ENCODE data around the gene TRIM33.
"Not testable (repeated sequence)": the region's sequence is repeated elsewhere in the genome, so short reads cannot be mapped to it uniquely, and the experiment has no call there.

Gene TRIM33

DNA sequence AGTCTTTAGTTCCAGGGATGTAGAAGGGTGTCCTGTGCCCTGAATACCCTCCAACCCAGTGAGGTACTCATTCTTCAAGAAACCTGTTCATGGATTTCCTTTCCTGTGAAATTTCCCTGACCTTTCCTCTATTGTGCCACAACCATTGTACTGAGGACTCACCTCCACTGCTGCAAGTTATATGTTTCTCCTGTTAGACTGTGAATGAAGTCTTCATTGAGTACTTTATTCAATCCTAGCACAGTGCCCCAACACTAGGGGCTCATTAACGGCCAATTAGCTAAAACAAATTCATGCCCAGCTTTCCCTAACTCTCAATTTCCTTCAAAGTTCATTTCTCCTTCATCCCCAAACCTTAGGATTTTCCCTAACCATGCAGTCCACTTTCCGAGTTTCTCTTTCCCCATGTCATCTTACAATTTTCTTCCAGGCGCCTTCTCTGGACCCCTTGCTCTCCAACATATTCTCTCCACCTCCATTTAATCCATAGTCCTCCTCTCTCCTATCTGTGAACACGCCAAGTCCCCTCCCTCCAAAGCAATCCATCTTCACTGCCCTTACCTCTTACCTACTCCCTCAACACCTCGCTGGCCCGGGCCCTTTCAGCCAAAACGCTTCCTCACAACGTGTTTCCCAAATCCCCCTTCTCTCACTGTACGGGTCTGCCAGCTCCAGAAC is 1.3 kb downstream of the TRIM33 start:
- no peak for DNase-seq

DNA sequence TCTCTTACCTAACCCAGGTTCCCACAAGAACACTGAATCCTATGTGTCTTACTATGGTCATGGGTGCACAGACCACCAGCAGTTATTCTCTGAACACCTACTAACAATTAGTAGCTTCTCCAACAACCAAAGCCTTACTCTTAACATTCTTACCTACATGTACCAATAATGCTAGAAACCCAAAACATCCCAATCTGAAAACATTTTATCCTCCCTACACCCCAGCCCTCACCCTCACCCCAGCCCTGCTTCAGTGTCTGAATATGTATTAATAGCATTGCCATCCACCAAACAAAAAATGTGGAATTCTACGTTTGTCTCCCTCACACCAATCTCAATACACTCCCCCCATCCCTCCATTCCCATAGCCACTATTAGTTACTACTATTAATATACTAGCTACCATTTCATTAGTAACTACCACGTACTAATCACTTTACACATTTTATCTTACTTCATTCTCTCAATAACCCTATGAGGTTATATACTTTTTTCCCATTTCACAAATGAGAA is 2.6 kb downstream of the TRIM33 start:
- no peak for DNase-seq

DNA sequence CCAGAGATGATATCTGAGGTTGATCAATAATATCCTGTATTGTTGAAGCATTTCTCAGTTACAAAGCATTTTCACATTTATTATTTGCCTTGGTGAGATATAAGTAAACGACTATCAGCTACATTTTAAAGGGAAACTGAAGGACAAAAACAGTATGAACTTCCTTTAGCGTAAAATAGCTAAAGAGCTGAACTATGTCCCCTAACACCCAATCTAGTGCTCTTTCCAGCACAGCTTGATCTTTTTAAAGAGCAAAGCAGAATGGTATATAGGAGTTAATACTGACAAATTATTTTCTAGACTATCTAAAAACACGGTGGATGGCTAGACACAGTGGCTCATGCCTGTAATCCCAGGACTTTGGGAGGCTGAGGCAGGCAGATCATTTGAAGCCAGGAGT is 3.5 kb downstream of the TRIM33 start:
- DNase-seq, result no peak

DNA sequence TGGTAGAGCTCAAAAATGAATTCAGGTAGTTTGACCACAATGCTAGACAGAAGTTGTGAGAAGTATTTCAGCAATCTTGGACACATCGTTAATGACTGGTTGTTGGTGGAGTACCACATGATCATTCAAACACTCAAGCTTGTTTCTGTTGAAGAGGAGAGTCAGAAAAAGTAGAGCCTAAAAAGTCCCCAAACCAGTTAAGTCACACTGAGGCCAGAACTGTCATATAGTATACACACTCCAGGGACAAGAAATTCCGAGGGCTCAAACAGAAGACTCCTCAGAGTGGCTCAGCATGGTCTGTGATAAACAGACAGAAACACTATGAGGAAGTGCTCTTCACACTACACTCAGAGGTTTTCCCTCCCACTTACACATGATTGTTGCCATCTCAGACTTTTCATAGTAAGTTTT is 5.8 kb downstream of the TRIM33 start:
- DNase-seq, result no peak

DNA sequence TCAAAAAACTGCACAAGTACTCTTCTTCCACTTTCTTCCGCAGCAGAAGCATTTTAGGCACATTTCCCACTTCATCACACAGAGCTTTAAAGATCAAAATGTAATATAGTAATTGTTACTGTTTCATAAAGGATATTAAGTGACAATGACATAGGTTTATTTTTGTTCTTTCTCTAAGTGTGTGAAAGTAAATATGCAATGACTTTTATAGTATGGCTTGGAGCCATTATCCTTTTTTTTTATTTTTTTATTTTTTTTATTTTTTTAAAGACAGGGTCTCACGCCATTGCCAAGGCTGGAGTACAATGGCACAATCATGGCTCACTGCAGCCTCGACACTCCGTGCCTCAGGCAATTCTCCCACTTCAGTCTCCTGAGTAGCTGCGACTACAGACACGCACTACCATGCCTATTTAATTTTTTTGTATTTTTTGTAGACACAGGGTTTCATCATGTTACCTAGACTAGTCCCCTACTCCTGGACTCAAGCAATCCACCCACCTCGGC is 7.0 kb downstream of the TRIM33 start:
- no peak for DNase-seq

DNA sequence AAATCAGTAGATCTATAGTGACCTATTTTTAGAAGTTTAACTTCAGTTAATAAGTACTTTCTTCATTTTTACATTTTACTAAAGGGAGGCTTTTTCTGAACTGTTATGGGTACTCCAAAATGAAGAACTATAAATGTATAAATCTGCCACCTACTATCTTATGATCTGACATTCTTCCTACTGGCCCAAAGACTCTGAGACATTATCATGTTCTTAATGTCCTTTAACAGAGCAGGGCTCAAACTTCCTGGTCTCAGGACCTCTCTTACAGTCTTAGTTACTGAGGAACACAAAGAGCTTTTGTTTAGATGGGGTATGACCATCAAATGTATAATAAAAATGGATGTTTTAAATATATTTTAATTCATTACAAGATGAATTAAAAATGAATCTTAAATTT is 8.9 kb downstream of the TRIM33 start:
- DNase-seq, result no peak

DNA sequence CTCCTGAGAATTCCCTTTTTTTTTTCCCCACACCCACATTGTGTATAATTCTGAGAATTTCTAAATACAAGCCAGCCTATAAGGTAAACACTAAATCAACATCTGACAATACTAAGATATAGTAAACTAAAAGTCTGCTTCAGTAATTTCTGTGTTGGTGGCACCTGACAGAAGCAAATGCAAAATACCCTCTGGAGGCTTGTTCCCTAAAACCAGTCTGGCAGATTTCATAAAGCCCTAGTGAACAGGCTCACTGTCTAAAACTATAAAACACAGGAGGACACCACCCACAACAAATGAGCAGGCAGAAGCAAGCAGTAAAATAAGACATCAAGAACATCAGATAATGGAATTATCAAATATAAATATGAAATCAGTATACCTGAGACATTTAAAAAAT is 11.5 kb downstream of the TRIM33 start:
- no peak for DNase-seq

DNA sequence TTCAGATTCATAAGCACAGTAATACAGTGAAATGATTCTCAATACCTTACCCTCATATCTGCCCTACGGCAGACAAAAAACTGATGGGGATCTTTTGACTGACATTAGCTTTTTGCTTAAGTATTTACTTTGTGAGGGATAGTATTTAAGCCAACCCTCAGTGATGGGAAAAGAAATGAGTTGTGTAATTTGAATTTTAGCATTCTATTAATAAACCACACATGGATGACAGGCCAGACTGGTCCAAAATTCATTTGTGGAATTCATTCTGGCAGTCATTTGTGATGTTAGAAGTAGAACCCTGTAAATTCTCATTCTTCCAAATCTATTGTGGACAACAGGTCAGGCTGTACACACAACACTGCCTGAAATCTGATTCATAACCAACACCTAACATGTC is 14.9 kb downstream of the TRIM33 start:
- no peak for DNase-seq

DNA sequence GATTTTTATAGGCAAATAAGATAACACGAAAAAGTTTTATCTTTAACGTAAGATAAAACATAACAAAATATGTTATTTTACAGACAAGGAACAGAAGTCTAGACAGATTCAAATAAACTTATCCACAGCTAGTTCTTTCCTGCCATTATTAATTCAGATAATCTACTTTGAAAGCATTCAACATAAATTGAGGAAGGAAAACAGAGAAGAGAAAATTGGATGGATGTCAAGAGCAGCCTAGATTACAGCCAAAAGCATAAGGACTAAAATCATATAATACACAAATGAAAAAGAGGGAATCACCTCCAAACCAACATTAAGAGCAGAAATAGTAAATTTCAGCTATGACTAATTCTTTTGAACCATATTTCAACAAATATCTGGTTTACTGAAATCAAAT is 15.5 kb downstream of the TRIM33 start:
- no peak for DNase-seq

DNA sequence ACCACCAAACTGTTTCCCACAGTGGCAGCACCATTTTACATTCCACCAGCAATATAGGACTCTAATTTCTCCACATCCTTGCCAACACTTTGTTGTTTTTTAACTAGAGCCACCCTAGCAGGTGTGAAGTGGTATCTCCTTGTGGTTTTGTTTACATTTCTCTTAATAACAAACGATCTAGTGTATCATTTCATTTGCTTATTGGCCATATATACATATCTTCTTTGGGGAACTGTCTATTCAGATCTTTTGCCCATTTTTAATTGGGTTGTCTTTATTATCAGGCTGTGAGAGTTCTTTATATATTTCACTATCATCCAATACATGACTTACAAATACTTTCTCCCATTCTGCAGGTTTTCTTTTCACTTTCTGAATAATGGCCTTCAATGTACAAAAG is 18.0 kb downstream of the TRIM33 start:
- DNase-seq, result no peak

DNA sequence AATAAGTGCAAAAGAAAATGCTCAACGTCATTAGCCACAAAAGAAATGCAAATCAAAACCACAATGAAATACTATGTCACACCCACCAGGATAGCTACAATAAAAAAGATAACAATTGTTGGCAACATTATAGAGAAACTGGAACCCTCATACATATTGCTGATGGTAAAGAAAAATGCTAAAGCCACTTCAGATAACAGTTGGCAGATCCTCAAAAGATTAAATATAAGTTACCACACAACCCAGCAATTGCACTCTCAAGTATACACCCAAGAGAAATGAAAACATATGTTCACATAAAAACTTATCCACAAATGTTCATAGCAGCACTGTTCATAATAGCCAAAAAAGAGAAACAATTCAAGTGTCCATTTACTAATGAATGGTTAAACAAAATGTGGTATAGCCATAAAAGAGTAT is 20.7 kb downstream of the TRIM33 start:
- DNase-seq, result peak; percentile 9

DNA sequence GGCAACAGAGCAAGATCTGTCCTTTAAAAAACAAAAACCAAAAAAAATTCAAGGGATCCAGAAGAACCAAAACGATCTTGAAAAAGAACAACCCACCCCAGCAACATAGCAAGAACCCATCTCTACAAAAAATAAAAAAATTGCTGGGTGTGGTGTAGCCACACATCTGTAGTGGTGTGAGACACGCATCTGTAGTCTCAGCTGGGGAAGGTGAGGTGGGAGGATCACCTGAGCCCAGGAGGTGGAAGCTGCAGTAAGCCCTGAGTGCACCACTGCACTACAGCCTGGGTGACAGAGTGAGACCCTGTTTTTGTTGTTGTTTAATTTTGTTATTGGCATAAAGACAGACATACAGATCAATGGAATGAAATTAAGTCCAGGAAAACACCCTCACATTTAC is 22.3 kb downstream of the TRIM33 start:
- DNase-seq, result no peak

DNA sequence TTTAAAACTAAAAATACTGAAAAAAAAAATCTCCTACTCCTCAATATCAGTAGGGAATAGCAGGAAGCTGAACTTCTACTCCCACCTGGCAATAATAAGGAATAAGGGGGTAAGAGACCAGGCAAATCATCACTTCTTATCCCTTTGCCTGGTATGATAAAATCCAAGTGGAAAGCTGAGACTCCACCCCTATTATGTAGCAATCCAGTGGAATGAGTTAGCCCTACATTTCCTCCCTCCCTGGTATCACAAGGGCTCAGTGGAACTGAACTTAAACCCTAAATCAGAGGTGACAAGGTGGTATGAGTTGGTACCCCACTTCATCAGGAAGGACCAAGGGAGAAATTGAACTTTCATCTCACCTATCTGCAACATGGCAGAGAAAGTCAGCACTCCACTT is 25.7 kb downstream of the TRIM33 start:
- DNase-seq, result no peak

DNA sequence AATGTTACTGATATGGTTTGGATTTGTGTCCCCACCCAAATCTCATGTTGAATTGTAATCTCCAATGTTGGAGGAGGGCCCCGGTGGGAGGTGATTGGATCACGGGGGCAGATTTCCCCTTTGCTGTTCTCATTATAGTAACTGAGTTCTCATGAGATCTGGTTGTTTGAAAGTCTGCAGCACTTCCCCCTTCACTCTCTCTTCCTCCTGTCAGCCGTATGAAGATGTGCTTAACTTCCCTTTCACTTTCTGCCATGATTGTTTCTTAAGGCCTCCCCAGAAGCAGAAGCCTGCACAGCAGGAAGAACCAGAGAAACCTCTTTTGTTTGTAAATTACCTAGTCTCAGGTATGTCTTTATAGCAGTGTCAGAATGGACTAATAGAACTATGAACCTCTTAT is 28.4 kb downstream of the TRIM33 start:
- DNase-seq, result no peak

DNA sequence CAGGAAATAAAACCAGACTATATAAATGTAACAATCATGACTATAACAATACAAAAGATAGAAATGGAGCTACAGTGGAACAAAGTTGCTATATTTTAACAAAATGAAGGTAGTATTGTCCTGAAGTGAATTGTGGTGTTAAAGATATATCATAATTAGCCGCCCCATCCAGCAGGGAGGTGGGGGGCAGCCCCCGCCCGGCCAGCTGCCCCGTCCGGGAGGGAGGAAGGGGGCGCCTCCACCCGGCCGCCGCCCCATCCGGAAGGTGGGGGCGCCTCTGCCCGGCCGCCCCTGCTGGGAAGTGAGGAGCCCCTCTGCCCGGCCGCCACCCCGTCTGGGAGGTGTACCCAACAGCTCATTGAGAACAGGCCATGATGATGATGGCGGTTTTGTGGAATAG is 31.4 kb downstream of the TRIM33 start:
- not testable (repeated sequence) for DNase-seq

DNA sequence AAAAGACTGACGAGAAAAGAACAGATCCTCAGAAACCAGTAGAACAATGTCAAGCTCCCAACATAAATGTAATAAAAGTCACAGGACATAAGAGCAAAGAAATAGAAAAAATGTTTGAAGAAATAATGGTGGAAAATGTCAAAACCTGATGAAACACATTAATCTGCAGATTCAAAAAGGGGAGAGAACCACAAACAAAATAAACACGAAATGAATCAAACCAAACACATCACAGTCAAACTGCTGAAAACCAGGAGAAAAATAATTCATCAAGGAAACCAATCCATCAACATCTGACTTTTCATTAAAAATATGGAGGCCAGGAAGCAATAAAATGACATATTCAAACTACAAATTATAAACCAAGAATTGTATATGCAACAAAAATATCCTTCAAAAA is 31.9 kb downstream of the TRIM33 start:
- no peak for DNase-seq

DNA sequence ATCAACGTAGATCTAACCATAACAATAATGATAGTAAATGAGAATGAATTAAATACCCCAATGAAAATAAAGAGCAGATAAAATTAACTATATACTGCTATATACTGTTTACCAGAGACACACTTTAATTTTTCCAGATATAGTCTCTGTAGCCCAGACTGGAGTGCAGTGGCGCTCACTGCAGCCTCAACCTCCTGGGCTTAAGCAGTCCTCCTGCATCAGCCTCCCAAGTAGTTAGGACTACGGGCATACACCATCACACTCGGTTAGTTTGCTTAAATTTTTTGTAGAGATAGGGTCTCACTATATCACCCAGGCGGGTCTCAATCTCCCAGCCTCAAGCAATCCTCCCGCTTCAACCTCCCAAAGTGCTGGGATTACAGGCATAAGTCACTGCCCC is 37.2 kb downstream of the TRIM33 start:
- DNase-seq, result no peak

DNA sequence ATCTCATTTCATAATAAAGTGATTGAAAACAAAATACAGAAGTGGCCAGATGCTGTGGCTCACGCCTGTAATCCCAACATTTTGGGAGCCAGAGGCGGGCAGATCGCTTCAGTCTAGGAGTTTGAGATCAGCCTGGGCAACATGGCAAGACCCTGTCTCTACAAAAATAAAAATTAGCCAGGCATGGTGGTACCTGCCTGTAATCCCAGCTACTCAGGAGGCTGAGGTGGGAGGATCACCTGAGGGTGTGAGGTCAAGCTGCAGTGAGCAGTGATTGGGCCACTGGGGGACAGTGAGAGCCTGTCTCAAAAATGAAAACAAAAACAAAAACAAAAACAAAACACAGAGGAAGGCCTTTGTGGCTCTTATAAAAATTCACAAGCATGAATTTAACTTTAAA is 38.6 kb downstream of the TRIM33 start:
- DNase-seq, result no peak

DNA sequence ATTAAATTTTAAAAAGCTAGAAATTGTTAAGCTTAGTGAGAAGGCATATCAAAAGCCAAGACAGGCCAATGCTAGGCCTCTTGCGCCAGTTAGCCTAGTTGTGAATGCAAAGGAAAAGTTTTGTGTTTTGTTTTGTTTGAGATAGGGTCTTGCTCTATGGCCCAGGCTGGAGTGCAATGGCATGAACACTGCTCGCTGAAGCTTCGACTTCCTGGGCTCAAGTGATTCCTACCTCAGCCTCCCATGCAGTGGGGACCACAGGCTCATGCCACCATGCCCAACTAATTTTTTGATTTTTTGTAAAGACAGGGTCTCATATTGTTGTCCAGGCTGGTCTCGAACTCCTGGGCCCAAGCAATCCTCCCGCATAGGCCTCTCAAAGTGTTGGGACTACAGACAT is 40.3 kb downstream of the TRIM33 start:
- no peak for DNase-seq

DNA sequence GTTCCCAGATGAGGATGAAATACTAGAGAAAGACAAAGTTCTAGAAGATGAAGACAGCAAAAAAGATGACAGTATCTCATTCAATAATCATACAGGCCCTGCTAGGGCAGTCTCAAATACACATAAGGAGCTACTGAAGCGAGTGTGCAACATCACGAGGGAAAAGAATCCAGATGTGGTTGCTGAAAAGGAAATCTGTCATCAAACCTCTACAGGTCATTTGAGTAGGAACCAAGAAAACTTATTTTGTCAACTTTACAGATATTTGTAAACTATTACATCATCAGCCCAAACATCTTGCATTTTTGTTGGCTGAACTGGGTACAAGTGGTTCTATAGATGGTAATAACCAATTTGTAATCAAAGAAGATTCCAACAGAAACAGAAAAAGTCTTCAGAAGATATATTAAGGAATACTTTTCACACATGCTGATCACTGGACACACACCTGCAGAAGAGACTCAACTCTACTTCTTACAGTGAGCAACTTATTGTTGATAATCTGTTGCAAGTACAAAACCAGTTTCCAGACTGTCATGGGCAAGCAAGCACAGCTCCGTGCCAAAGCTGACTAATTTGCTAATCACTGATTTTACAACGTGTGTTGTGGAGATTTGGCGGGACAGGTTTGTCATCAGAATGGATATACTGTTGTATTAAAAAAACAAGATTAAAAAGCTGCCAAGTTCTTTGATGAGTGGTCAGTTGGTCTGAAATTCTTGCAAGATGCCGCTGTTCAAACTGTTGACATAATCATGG is 42.1 kb downstream of the TRIM33 start:
- no peak for DNase-seq

DNA sequence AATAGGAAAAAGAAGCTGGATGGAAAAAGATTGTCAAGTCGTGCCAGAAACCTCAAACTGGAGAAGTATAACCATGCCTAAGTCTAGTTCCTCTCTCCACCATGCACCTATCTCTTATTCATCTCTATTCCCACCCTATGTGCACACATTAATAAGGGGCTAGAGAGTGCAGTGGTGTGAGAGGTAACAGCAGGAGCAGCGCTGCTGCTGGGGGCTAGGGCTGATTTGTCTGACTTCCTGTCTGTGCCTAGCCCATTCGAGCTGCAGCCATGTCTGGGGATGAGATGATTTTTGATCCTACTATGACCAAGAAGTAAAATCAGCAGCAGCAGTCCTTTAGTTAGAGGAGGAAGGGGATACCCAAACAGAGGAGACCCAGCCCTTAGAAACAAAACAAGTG is 43.0 kb downstream of the TRIM33 start:
- no peak for DNase-seq

DNA sequence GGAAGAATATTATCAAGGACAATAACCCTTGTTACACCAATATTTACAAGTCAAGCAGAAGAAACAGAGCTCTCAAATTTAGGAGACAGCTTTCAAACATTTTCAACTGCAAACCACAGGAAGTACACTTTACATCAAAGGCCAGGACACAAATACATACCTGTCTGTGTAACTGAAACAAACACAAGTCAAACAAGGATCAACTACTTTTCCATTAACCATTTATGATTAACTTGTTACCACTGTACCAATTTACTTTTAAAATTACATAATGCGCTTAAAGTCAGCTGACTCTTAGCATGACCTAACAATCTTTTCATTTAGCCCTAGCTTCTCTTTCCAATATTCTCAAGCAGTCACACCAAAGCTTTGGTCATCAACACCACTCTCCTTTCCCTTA is 43.5 kb downstream of the TRIM33 start:
- DNase-seq, result no peak

DNA sequence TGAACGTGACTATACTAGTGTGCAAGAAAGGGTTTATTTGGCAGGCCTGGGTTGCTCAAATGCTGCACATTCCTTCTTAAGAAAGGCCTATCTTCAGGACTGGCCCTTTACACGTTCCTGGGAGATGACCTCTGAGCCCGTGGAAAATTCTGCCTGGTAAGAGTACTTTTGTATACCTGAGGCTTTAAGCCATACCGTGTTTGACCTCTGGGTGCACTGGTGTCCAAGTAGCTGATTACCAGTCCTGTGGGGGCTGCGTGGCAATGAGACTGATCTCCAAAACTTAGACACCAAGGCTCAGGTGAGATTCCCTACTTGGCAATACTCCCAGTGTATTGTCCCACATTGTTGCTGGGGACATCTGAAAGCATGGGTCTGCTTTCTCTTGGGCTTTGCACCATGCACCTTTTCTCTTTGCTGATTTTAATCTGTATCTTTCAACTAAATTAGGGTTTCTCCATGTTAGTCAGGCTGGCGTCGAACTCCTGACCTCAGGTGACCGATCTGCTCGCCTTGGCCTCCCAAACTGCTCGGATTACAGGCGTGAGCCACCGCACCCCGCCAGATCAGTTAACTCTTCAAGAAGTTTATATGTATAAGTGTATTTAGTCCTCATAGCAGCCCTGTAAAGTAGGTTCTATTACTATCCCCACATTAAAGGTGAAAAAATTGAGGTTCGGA is 44.5 kb downstream of the TRIM33 start:
- no peak for DNase-seq

DNA sequence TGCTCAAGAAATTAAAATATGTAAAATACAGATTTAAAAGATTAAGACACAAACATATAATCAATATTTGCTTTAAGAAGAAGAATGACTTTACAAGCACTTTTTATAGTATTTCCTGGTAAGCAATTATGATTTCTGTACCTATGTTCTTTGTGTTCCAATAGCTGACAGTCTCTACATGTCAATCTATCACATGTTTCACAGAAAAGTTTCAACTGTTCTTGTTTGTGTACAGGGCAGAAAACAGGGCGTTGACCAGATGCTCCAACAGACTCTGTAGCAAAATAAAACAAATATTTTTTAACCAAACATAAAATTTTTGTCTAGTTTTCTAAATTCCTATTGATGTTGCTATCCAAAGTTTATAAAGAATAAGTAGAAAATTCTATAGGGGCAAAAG is 48.0 kb downstream of the TRIM33 start:
- DNase-seq, result no peak

Data from fibroblast of skin of right biceps (primary cell).